Tibial nerve (tissue), 4 donors: ENCODE data around the gene KCNMB3.

Source experiments
- EP300 ChIP-seq, 2 donors: sonication (generic); formaldehyde crosslinking; IDR thresholded peaks; one replicate each; pipeline ENCODE4 v1.6.1; 2017; ENCODE audit warnings: antibody characterized with exemption in 2 of 2, mild to moderate bottlenecking in 1 of 2
- POLR2A ChIP-seq, 2 donors: fragments of 450-650 bp; IDR thresholded peaks; one replicate each; pipeline ENCODE4 v1.6.1; 2017; ENCODE audit warnings: antibody characterized with exemption in 2 of 2, mild to moderate bottlenecking in 2 of 2, moderate library complexity in 2 of 2
- TF ChIP-seq, protein P1 (sequence below), 5 experiments: fragments of 200-600 bp in 3 of 5; fragments of 450-650 bp in 2 of 5; sonication (generic) in 3 of 5; IDR thresholded peaks; one replicate each; pipeline ENCODE4 v1.5.1; 2016 to 2019; ENCODE audit warnings: antibody characterized with exemption in 5 of 5, mild to moderate bottlenecking in 3 of 5, moderate library complexity in 2 of 5

DNA sequence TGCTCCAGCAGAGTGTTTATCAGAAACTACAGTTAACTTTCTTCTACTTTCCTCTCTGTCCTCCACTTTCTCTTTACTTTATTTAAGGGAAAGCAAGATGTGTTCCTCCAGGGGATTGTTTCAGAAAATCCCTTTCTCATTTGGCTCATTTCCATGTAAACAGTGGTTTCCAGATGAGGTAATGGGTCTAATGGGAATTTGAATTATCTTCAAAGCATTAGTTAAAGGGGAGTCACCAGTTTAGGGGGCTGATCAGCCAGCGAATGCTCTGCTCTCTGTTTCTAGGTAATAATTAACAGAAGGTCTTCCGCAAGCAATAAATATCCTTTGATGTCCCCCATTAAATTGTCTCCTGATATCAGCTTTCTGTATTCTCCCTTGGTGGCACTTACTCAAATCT is 41.5 kb upstream of the KCNMB3 start:
- TF ChIP-seq, protein P1, sequence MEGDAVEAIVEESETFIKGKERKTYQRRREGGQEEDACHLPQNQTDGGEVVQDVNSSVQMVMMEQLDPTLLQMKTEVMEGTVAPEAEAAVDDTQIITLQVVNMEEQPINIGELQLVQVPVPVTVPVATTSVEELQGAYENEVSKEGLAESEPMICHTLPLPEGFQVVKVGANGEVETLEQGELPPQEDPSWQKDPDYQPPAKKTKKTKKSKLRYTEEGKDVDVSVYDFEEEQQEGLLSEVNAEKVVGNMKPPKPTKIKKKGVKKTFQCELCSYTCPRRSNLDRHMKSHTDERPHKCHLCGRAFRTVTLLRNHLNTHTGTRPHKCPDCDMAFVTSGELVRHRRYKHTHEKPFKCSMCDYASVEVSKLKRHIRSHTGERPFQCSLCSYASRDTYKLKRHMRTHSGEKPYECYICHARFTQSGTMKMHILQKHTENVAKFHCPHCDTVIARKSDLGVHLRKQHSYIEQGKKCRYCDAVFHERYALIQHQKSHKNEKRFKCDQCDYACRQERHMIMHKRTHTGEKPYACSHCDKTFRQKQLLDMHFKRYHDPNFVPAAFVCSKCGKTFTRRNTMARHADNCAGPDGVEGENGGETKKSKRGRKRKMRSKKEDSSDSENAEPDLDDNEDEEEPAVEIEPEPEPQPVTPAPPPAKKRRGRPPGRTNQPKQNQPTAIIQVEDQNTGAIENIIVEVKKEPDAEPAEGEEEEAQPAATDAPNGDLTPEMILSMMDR (IDR thresholded peaks at IDR 0.05), result no peak
- TF ChIP-seq POLR2A (IDR thresholded peaks at IDR 0.05) (no peak), EP300 (IDR thresholded peaks at IDR 0.05) (no peak)
